Measurements from ENCODE around the gene PRSS23. TPM values are rescaled to one million over a fixed set of nuclear protein-coding genes. Genes with fewer than 3 reads are reported as not detected.
A peak's percentile ranks its signal among the peaks of the same experiment; 100 is the strongest.

Gene PRSS23
- total RNA-seq, 1 experiment from 2014 or later = 3.8 TPM

- TF ChIP-seq REST (IDR thresholded peaks at IDR 0.05; ENCODE audit: low read depth) = no peak
- TF ChIP-seq ELF1 (IDR thresholded peaks at IDR 0.05; ENCODE audit: borderline replicate concordance, low read depth) = no peak
- peak; percentile 58 for TF ChIP-seq POLR2AphosphoS5 (IDR thresholded peaks at IDR 0.05; ENCODE audit: low read depth, low read length)
- TF ChIP-seq, protein P1, sequence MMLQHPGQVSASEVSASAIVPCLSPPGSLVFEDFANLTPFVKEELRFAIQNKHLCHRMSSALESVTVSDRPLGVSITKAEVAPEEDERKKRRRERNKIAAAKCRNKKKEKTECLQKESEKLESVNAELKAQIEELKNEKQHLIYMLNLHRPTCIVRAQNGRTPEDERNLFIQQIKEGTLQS (IDR thresholded peaks at IDR 0.05) = no peak
Observed at GRCh38 chr11:86800076-86800959, at the start of gene PRSS23 (continued).

GRCh38 chr11:86753459-86753858 lies 46.9 kb upstream of the PRSS23 start:
- Histone ChIP-seq H3K4me2 (ENCODE audit: low read length) (no peak overlapping the region), H3K9ac (ENCODE audit: low read length) (no peak overlapping the region), H3K4me1 (ENCODE audit: control insufficient read depth in 1 of 2, insufficient read depth in 2 of 2, low read length in 2 of 2) (no peaks in the 10 kb centered on the region), H3K27me3 (ENCODE audit: insufficient read depth, low read length) (no peaks in the 10 kb centered on the region), H4K20me1 (ENCODE audit: insufficient read depth) (no peaks in the 10 kb centered on the region), H3K9me3 (ENCODE audit: control insufficient read depth in 1 of 2, insufficient read depth in 1 of 2, low read depth in 1 of 2, low read length in 2 of 2) (no peaks in the 10 kb centered on the region), H3K4me3 (replicated peaks in 1 of 2; ENCODE audit: low read depth in 1 of 2, low read length in 2 of 2) (no peak overlapping the region), H3K79me2 (ENCODE audit: insufficient read depth, low read length) (no peaks in the 10 kb centered on the region), H3K27ac (ENCODE audit: low read depth, low read length) (no peak overlapping the region), H3K36me3 (ENCODE audit: control insufficient read depth in 1 of 2, insufficient read depth in 2 of 2, low read length in 2 of 2) (no peaks in the 10 kb centered on the region), H2AFZ (ENCODE audit: low read depth, low read length, poor library complexity, severe bottlenecking) (no peak overlapping the region), H3K9me2 (ENCODE audit: insufficient read depth) (no peaks in the 10 kb centered on the region)
- BruUV-seq (replicated peaks) = no TSS peak
- intact Hi-C loops (cut with micrococcal nuclease) = no loop called here
- RAD21 ChIA-PET (ENCODE audit: low non-redundant PET in 1 of 2, low total read pairs in 2 of 2, uncharacterized antibody in 2 of 2, unreplicated experiment in 2 of 2) = no interaction called here
- ATAC-seq (no peak), DNase-seq (ENCODE audit: low read depth, low spot score) (no peak)
- CTCF ChIA-PET = no interaction called here
- POLR2A ChIA-PET = no interaction called here
- TF ChIP-seq POLR2A (IDR thresholded peaks at IDR 0.05; ENCODE audit: borderline replicate concordance, extremely low read depth, insufficient read depth, insufficient read length) (no peak), CTCF (IDR thresholded peaks at IDR 0.05 in 2 of 3, conservative IDR thresholded peaks at IDR 0.05 in 1 of 3; ENCODE audit: borderline replicate concordance in 1 of 3, insufficient read depth in 1 of 3, low read depth in 2 of 3, low read length in 2 of 3) (no peak), SP1 (IDR thresholded peaks at IDR 0.05; ENCODE audit: low read depth) (no peak), POLR2AphosphoS5 (IDR thresholded peaks at IDR 0.05; ENCODE audit: low read depth, low read length) (no peak), EZH2 (IDR thresholded peaks at IDR 0.05) (no peak), EZH2phosphoT487 (IDR thresholded peaks at IDR 0.05; ENCODE audit: borderline replicate concordance) (no peak), RAD21 (IDR thresholded peaks at IDR 0.05; ENCODE audit: low read depth) (no peak), EGR1 (IDR thresholded peaks at IDR 0.05; ENCODE audit: low read depth) (no peak), REST (IDR thresholded peaks at IDR 0.05; ENCODE audit: low read depth) (no peak), SIN3A (IDR thresholded peaks at IDR 0.05; ENCODE audit: low read depth) (no peak)
